Dermis blood vessel endothelial cell (primary cell): ENCODE data around the gene ARGLU1. TPM values are rescaled to one million over a fixed set of nuclear protein-coding genes. Genes with fewer than 3 reads are reported as not detected.
A peak's percentile ranks its signal among the peaks of the same experiment; 100 is the strongest.

Source experiments
- DNase-seq: peaks from one replicate; pipeline ENCODE4 v3.0.0; 2010
- total RNA-seq: library from RNA; depleted of rRNA; stranded (reverse); fragments of >200 nt; gene quantifications from 2 replicates; pipeline ENCODE4 v1.2.3, GENCODE V29; 2014

The ARGLU1 gene
- total RNA-seq, 1 donor from 2014 or later, result 71.6 TPM

GRCh38 chr13:106586648-106587166 lies 18.8 kb upstream of the ARGLU1 start:
- DNase-seq, result no peak

- no peak for DNase-seq
These were observed 13.3 kb upstream of the ARGLU1 start for GRCh38 chr13:106581225-106581624.

GRCh38 chr13:106575896-106576295 lies 8.0 kb upstream of the ARGLU1 start:
- no peak for DNase-seq

GRCh38 chr13:106573868-106574267 lies 5.9 kb upstream of the ARGLU1 start:
- DNase-seq, result no peak

GRCh38 chr13:106573284-106573846 lies 5.4 kb upstream of the ARGLU1 start:
- DNase-seq, result no peak

- DNase-seq, result peak; percentile 92
These were observed 2.4 kb upstream of the ARGLU1 start for GRCh38 chr13:106570299-106570852.

- DNase-seq, result no peak
These were observed 1.5 kb upstream of the ARGLU1 start for GRCh38 chr13:106569233-106570095.

GRCh38 chr13:106568299-106569003 lies 514 bp upstream of the ARGLU1 start:
- no peak for DNase-seq

- peak; percentile 79 for DNase-seq
These were observed 1.1 kb downstream of the ARGLU1 start for GRCh38 chr13:106566641-106567473.

GRCh38 chr13:106565127-106565775 lies 2.7 kb downstream of the ARGLU1 start:
- DNase-seq, result peak; percentile 29

- DNase-seq, result no peak
These were observed 5.6 kb downstream of the ARGLU1 start for GRCh38 chr13:106562301-106562700.

- DNase-seq, result peak; percentile 59
These were observed 6.3 kb downstream of the ARGLU1 start for GRCh38 chr13:106561551-106562170.

GRCh38 chr13:106560821-106561220 lies 7.1 kb downstream of the ARGLU1 start:
- no peak for DNase-seq

GRCh38 chr13:106558527-106558926 lies 9.4 kb downstream of the ARGLU1 start:
- DNase-seq, result no peak

GRCh38 chr13:106555631-106556328 lies 12.2 kb downstream of the ARGLU1 start:
- no peak for DNase-seq

- no peak for DNase-seq
These were observed 16.2 kb downstream of the ARGLU1 start for GRCh38 chr13:106551751-106552150.

- DNase-seq, result no peak
These were observed 16.6 kb downstream of the ARGLU1 start for GRCh38 chr13:106551350-106551749.

- DNase-seq, result no peak
These were observed 17.3 kb downstream of the ARGLU1 start for GRCh38 chr13:106550570-106551135.

GRCh38 chr13:106548064-106548696 lies 19.8 kb downstream of the ARGLU1 start:
- no peak for DNase-seq

- no peak for DNase-seq
These were observed 26.1 kb downstream of the ARGLU1 start for GRCh38 chr13:106541826-106542225.
